ENCODE results near the gene TRABD2B. TPM values are rescaled to one million over a fixed set of nuclear protein-coding genes. Genes with fewer than 3 reads are reported as not detected.
A peak's percentile ranks its signal among the peaks of the same experiment; 100 is the strongest.

The TRABD2B gene
- total and polyA plus RNA-seq, 2 experiments from 2014 or later = 1.6 to 2.0 TPM

DNA sequence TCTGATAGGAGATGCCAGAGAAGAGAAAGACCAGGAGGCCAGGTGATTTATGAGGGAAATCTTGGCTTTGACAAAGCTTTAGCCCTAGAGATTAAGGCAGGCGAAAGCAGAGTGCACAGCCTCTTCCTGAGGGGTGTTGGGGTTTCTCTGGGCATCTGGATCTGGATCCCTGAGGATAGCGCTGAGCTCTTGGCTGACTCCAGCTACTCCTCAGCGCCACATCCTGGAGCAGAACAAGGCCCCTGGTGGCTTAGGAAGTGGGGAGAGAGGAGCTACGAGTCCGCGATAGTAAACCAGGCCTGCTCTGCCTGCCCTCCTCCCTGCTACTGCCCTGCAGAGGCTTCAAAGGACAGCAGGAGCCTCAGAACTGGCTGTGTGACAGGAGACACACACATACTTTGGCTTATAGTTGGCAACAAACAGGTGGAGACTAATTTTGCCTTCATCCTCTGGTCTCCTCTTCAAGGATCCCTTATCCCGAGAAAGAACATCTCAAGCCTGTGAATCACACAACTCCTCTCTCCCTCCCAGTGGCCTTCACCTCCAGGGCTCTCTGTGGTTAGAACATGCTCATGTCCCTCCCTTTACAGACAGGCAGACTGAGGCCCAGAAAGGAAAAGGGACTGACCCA is 66.9 kb downstream of the TRABD2B start:
- DNase-seq (ENCODE audit: low spot score) (no peak), ATAC-seq (peak; percentile 30; the same call in 2 of the 3 replicates)
- no peaks in the 10 kb centered on the region for H3K36me3 ChIP-seq (ENCODE audit: insufficient read depth)
- H3K4me1 Mint-ChIP-seq = peaks cover 16% of the 10 kb centered on the region
- H3K27ac Mint-ChIP-seq = no peak overlapping the region
- H3K79me2 ChIP-seq (replicated peaks; ENCODE audit: insufficient read depth) = no peaks in the 10 kb centered on the region
- no peak overlapping the region for H3K4me3 Mint-ChIP-seq
- no peaks in the 10 kb centered on the region for H3K27me3 ChIP-seq (ENCODE audit: insufficient read depth)
- no peaks in the 10 kb centered on the region; the same call in 2 of the 3 replicates for H3K36me3 Mint-ChIP-seq (ENCODE audit: low read depth)
- H3K4me3 ChIP-seq = no peak overlapping the region
- H2AFZ ChIP-seq = no peak overlapping the region
- H3F3A ChIP-seq (replicated peaks; ENCODE audit: low read depth) = no peaks in the 10 kb centered on the region
- peaks cover 5% of the 10 kb centered on the region; the same call in 1 of the 2 replicates for H3K9me2 ChIP-seq (ENCODE audit: insufficient read depth)
- no peaks in the 10 kb centered on the region for H3K9me3 Mint-ChIP-seq
- TF ChIP-seq JUNB (IDR thresholded peaks at IDR 0.05; ENCODE audit: unreplicated experiment) = no peak
- TF ChIP-seq, protein P1, sequence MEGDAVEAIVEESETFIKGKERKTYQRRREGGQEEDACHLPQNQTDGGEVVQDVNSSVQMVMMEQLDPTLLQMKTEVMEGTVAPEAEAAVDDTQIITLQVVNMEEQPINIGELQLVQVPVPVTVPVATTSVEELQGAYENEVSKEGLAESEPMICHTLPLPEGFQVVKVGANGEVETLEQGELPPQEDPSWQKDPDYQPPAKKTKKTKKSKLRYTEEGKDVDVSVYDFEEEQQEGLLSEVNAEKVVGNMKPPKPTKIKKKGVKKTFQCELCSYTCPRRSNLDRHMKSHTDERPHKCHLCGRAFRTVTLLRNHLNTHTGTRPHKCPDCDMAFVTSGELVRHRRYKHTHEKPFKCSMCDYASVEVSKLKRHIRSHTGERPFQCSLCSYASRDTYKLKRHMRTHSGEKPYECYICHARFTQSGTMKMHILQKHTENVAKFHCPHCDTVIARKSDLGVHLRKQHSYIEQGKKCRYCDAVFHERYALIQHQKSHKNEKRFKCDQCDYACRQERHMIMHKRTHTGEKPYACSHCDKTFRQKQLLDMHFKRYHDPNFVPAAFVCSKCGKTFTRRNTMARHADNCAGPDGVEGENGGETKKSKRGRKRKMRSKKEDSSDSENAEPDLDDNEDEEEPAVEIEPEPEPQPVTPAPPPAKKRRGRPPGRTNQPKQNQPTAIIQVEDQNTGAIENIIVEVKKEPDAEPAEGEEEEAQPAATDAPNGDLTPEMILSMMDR (conservative IDR thresholded peaks at IDR 0.05; ENCODE audit: low read depth in 2 of 2) = 0 out of 4 replicates have a peak, but pooled peaks of 1 of the 2 experiments have one; percentile 8
- H3K27ac ChIP-seq (ENCODE audit: low read depth) = no peak overlapping the region
- peaks cover 4% of the 10 kb centered on the region; the same call in 1 of the 2 replicates for H4K20me1 ChIP-seq (replicated peaks; ENCODE audit: insufficient read depth)
- 0 out of 2 replicates have a peak, but pooled peaks cover 10% of the 10 kb centered on the region for H3K4me1 ChIP-seq (ENCODE audit: insufficient read depth)
- H3K4me2 ChIP-seq = no peak overlapping the region
- H3K27me3 Mint-ChIP-seq (ENCODE audit: insufficient read depth, low read depth, poor library complexity) = peaks cover 1% of the 10 kb centered on the region

DNA sequence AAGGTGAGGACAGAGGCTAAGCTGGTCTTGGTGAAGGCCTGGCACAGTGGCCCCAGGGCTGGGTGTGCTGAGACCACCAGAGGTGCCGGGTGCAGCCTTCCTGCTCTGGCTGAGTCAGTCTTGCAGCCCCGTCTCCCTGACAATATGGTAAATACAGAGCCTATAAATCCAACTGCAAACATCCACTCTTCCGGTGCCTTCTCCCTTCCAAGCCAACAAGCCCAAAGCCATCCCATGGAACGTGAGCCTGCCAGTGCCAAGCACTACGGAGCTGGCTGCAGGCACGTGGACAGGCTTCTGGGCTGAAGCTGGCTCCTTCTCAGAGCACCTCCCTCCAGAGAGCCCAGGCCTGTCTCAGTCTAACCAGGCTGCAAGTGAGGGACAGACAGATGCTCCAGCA is 70.0 kb downstream of the TRABD2B start:
- H3K4me3 Mint-ChIP-seq = no peak overlapping the region
- Histone ChIP-seq H2AFZ (no peak overlapping the region), H3K9me2 (ENCODE audit: insufficient read depth) (peaks cover 2% of the 10 kb centered on the region; the same call in 1 of the 2 replicates), H3K4me2 (no peak overlapping the region), H3K36me3 (ENCODE audit: insufficient read depth) (no peaks in the 10 kb centered on the region), H3K4me1 (ENCODE audit: insufficient read depth) (0 out of 2 replicates have a peak, but pooled peaks cover 4% of the 10 kb centered on the region), H3K79me2 (replicated peaks; ENCODE audit: insufficient read depth) (no peaks in the 10 kb centered on the region), H3F3A (replicated peaks; ENCODE audit: low read depth) (no peaks in the 10 kb centered on the region), H3K27ac (ENCODE audit: low read depth) (no peak overlapping the region), H3K4me3 (no peak overlapping the region), H4K20me1 (replicated peaks; ENCODE audit: insufficient read depth) (peaks cover 4% of the 10 kb centered on the region; the same call in 1 of the 2 replicates), H3K27me3 (ENCODE audit: insufficient read depth) (no peaks in the 10 kb centered on the region)
- no peak overlapping the region for H3K27ac Mint-ChIP-seq
- H3K4me1 Mint-ChIP-seq = peaks cover 9% of the 10 kb centered on the region; the same call in 1 of the 3 replicates
- H3K27me3 Mint-ChIP-seq (ENCODE audit: insufficient read depth, low read depth, poor library complexity) = peaks cover 1% of the 10 kb centered on the region
- DNase-seq (ENCODE audit: low spot score) = no peak
- H3K36me3 Mint-ChIP-seq (ENCODE audit: low read depth) = no peaks in the 10 kb centered on the region; the same call in 2 of the 3 replicates
- ATAC-seq = no peak
- no peaks in the 10 kb centered on the region for H3K9me3 Mint-ChIP-seq
- TF ChIP-seq, protein P2, sequence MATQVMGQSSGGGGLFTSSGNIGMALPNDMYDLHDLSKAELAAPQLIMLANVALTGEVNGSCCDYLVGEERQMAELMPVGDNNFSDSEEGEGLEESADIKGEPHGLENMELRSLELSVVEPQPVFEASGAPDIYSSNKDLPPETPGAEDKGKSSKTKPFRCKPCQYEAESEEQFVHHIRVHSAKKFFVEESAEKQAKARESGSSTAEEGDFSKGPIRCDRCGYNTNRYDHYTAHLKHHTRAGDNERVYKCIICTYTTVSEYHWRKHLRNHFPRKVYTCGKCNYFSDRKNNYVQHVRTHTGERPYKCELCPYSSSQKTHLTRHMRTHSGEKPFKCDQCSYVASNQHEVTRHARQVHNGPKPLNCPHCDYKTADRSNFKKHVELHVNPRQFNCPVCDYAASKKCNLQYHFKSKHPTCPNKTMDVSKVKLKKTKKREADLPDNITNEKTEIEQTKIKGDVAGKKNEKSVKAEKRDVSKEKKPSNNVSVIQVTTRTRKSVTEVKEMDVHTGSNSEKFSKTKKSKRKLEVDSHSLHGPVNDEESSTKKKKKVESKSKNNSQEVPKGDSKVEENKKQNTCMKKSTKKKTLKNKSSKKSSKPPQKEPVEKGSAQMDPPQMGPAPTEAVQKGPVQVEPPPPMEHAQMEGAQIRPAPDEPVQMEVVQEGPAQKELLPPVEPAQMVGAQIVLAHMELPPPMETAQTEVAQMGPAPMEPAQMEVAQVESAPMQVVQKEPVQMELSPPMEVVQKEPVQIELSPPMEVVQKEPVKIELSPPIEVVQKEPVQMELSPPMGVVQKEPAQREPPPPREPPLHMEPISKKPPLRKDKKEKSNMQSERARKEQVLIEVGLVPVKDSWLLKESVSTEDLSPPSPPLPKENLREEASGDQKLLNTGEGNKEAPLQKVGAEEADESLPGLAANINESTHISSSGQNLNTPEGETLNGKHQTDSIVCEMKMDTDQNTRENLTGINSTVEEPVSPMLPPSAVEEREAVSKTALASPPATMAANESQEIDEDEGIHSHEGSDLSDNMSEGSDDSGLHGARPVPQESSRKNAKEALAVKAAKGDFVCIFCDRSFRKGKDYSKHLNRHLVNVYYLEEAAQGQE (IDR thresholded peaks at IDR 0.05; ENCODE audit: unreplicated experiment) = no peak
- TF ChIP-seq STAT1 (IDR thresholded peaks at IDR 0.05; ENCODE audit: unreplicated experiment) = no peak
- TF ChIP-seq, protein P3, sequence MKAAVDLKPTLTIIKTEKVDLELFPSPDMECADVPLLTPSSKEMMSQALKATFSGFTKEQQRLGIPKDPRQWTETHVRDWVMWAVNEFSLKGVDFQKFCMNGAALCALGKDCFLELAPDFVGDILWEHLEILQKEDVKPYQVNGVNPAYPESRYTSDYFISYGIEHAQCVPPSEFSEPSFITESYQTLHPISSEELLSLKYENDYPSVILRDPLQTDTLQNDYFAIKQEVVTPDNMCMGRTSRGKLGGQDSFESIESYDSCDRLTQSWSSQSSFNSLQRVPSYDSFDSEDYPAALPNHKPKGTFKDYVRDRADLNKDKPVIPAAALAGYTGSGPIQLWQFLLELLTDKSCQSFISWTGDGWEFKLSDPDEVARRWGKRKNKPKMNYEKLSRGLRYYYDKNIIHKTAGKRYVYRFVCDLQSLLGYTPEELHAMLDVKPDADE (IDR thresholded peaks at IDR 0.05) = no peak
- TF ChIP-seq, protein P4, sequence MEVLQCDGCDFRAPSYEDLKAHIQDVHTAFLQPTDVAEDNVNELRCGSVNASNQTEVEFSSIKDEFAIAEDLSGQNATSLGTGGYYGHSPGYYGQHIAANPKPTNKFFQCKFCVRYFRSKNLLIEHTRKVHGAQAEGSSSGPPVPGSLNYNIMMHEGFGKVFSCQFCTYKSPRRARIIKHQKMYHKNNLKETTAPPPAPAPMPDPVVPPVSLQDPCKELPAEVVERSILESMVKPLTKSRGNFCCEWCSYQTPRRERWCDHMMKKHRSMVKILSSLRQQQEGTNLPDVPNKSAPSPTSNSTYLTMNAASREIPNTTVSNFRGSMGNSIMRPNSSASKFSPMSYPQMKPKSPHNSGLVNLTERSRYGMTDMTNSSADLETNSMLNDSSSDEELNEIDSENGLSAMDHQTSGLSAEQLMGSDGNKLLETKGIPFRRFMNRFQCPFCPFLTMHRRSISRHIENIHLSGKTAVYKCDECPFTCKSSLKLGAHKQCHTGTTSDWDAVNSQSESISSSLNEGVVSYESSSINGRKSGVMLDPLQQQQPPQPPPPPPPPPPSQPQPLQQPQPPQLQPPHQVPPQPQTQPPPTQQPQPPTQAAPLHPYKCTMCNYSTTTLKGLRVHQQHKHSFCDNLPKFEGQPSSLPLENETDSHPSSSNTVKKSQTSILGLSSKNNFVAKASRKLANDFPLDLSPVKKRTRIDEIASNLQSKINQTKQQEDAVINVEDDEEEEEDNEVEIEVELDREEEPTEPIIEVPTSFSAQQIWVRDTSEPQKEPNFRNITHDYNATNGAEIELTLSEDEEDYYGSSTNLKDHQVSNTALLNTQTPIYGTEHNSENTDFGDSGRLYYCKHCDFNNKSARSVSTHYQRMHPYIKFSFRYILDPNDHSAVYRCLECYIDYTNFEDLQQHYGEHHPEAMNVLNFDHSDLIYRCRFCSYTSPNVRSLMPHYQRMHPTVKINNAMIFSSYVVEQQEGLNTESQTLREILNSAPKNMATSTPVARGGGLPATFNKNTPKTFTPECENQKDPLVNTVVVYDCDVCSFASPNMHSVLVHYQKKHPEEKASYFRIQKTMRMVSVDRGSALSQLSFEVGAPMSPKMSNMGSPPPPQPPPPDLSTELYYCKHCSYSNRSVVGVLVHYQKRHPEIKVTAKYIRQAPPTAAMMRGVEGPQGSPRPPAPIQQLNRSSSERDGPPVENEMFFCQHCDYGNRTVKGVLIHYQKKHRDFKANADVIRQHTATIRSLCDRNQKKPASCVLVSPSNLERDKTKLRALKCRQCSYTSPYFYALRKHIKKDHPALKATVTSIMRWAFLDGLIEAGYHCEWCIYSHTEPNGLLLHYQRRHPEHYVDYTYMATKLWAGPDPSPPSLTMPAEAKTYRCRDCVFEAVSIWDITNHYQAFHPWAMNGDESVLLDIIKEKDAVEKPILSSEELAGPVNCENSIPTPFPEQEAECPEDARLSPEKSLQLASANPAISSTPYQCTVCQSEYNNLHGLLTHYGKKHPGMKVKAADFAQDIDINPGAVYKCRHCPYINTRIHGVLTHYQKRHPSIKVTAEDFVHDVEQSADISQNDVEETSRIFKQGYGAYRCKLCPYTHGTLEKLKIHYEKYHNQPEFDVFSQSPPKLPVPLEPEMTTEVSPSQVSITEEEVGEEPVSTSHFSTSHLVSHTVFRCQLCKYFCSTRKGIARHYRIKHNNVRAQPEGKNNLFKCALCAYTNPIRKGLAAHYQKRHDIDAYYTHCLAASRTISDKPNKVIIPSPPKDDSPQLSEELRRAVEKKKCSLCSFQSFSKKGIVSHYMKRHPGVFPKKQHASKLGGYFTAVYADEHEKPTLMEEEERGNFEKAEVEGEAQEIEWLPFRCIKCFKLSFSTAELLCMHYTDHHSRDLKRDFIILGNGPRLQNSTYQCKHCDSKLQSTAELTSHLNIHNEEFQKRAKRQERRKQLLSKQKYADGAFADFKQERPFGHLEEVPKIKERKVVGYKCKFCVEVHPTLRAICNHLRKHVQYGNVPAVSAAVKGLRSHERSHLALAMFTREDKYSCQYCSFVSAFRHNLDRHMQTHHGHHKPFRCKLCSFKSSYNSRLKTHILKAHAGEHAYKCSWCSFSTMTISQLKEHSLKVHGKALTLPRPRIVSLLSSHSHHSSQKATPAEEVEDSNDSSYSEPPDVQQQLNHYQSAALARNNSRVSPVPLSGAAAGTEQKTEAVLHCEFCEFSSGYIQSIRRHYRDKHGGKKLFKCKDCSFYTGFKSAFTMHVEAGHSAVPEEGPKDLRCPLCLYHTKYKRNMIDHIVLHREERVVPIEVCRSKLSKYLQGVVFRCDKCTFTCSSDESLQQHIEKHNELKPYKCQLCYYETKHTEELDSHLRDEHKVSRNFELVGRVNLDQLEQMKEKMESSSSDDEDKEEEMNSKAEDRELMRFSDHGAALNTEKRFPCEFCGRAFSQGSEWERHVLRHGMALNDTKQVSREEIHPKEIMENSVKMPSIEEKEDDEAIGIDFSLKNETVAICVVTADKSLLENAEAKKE (CRISPR knock-in tag; IDR thresholded peaks at IDR 0.05) = no peak
- no peak for TF ChIP-seq ZNF331 (CRISPR knock-in tag; IDR thresholded peaks at IDR 0.05; ENCODE audit: low read depth)
- no peak for TF ChIP-seq EZH2phosphoT487 (IDR thresholded peaks at IDR 0.05; ENCODE audit: unreplicated experiment)
